ENCODE results near the gene SLC4A1AP.
A peak's percentile ranks its signal among the peaks of the same experiment; 100 is the strongest.

Gene SLC4A1AP

DNA sequence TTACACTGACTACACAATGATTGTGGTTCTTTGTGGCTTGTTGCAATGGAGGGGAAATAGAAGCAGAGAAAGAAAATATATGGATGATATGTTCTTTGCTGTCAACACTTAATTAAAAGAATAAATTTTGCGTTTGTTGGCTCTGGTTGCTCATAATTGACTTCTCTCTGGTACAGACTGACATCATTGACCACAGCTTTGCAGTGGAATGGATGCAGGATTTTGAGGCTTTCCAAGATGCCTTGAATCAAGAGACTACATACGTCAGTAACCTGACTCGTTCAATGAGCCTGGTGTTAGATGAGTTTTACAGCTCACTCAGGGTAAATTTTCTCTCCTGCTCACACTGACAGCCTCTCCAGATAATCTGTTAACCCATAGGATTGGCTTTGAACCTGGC, 25.0 kb upstream of the SLC4A1AP start:
- H3K27ac Mint-ChIP-seq: no peak overlapping the region
- ATAC-seq: no peak
- H3K9me3 Mint-ChIP-seq: no peaks in the 10 kb centered on the region

DNA sequence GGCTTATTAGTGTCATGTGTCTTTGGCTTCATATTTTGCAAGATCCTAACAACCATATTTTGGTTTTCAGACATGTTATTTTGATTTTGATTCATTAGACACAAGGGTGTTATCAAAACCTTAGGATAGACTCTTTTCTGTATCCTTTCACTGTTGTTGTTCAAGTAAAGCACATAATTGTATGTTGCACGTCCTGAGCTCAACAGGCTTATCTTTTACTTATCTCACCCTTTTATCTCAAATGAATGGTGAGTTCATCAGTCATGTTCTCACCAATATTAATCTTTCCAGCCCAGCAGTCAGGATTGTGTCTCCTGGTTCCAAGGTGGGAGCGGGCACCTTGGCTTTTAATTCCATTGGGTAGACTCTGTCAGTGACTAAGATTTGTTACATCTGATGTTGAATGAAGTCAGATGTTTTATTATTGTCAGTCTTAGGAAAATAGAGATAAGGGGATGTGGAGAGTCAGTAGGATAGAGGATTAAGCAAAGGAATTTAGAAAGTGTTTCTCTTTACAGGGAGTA, 22.9 kb upstream of the SLC4A1AP start:
- peaks cover 56% of the 10 kb centered on the region for H3K36me3 Mint-ChIP-seq
- no peaks in the 10 kb centered on the region for H3K27me3 Mint-ChIP-seq
- no peak overlapping the region for H3K4me3 Mint-ChIP-seq
- H3K27ac Mint-ChIP-seq: no peak overlapping the region
- H3K4me1 Mint-ChIP-seq: no peaks in the 10 kb centered on the region
- H3K9me3 Mint-ChIP-seq: no peaks in the 10 kb centered on the region
- ATAC-seq: no peak

More for the DNA sequence above, 25.0 kb upstream of the SLC4A1AP start:
- no peak overlapping the region for H3K4me3 Mint-ChIP-seq
- peaks cover 64% of the 10 kb centered on the region for H3K36me3 Mint-ChIP-seq
- H3K4me1 Mint-ChIP-seq: no peaks in the 10 kb centered on the region
- H3K27me3 Mint-ChIP-seq: no peaks in the 10 kb centered on the region

GRCh38 chr2:27645197-27645596, 18.5 kb upstream of the SLC4A1AP start:
- Mint-ChIP-seq H3K9me3 (no peaks in the 10 kb centered on the region), H3K4me3 (no peak overlapping the region), H3K27ac (no peak overlapping the region), H3K36me3 (peaks cover 58% of the 10 kb centered on the region), H3K27me3 (no peaks in the 10 kb centered on the region), H3K4me1 (no peaks in the 10 kb centered on the region)
- ATAC-seq: no peak

- Mint-ChIP-seq H3K36me3 (peaks cover 43% of the 10 kb centered on the region), H3K9me3 (no peaks in the 10 kb centered on the region), H3K4me1 (no peaks in the 10 kb centered on the region), H3K4me3 (no peak overlapping the region), H3K27ac (no peak overlapping the region), H3K27me3 (no peaks in the 10 kb centered on the region)
- no peak for ATAC-seq
Measured at GRCh38 chr2:27647289-27647688, 16.4 kb upstream of the SLC4A1AP start.

GRCh38 chr2:27647737-27648136, 16.0 kb upstream of the SLC4A1AP start:
- no peak for ATAC-seq

DNA sequence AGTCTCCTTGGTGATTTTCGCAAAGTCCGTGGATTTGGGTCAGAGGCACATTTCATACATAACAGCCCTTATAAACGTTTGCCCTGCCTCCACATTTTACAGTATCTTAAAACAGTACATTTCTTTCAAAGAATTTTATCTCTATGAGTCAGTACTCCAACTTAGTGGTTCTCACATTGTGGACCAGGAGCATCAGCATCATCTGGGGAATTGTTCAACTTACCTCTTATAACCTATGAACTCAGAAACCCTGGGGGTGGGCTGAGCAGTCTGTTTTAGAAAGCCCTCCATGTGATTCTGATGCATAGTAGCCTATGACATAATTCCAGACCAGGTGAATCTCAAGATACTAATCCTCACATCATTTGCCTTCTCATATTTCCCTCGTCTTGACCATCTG, 12.6 kb upstream of the SLC4A1AP start:
- no peak for ATAC-seq
- Mint-ChIP-seq H3K27ac (no peak overlapping the region), H3K36me3 (peaks cover 58% of the 10 kb centered on the region), H3K27me3 (no peaks in the 10 kb centered on the region), H3K4me1 (peaks cover 10% of the 10 kb centered on the region), H3K9me3 (no peaks in the 10 kb centered on the region), H3K4me3 (no peak overlapping the region)

More at GRCh38 chr2:27647737-27648136, 16.0 kb upstream of the SLC4A1AP start:
- Mint-ChIP-seq H3K36me3 (peaks cover 43% of the 10 kb centered on the region), H3K4me1 (no peaks in the 10 kb centered on the region), H3K9me3 (no peaks in the 10 kb centered on the region), H3K27ac (no peak overlapping the region), H3K27me3 (no peaks in the 10 kb centered on the region), H3K4me3 (no peak overlapping the region)

DNA sequence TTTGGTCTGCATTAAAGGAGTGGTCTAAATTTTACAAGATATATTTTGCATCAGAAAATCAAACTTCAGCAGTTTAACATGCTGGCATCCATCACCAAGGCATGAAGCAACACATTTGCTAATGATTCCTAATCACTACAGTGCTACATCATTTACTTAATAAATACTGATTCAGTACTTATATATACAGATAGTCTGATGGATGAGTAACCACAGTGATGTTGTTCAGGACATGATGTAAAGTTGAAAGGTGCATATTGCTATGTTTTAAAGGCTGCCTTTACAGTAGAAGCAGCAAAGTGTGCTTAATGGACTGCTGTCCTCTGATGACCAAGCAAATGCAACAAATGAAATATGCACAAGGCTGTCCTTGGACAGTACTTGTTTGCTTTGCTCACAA, 11.3 kb upstream of the SLC4A1AP start:
- Mint-ChIP-seq H3K4me3 (no peak overlapping the region), H3K4me1 (peaks cover 10% of the 10 kb centered on the region), H3K9me3 (no peaks in the 10 kb centered on the region), H3K36me3 (peaks cover 63% of the 10 kb centered on the region), H3K27ac (no peak overlapping the region), H3K27me3 (no peaks in the 10 kb centered on the region)
- no peak for ATAC-seq

GRCh38 chr2:27652790-27653189, 10.9 kb upstream of the SLC4A1AP start:
- Mint-ChIP-seq H3K9me3 (no peaks in the 10 kb centered on the region), H3K27me3 (no peaks in the 10 kb centered on the region), H3K27ac (no peak overlapping the region), H3K4me1 (peaks cover 10% of the 10 kb centered on the region), H3K4me3 (no peak overlapping the region), H3K36me3 (peaks cover 58% of the 10 kb centered on the region)
- ATAC-seq: no peak

GRCh38 chr2:27653397-27653796, 10.3 kb upstream of the SLC4A1AP start:
- ATAC-seq: no peak

DNA sequence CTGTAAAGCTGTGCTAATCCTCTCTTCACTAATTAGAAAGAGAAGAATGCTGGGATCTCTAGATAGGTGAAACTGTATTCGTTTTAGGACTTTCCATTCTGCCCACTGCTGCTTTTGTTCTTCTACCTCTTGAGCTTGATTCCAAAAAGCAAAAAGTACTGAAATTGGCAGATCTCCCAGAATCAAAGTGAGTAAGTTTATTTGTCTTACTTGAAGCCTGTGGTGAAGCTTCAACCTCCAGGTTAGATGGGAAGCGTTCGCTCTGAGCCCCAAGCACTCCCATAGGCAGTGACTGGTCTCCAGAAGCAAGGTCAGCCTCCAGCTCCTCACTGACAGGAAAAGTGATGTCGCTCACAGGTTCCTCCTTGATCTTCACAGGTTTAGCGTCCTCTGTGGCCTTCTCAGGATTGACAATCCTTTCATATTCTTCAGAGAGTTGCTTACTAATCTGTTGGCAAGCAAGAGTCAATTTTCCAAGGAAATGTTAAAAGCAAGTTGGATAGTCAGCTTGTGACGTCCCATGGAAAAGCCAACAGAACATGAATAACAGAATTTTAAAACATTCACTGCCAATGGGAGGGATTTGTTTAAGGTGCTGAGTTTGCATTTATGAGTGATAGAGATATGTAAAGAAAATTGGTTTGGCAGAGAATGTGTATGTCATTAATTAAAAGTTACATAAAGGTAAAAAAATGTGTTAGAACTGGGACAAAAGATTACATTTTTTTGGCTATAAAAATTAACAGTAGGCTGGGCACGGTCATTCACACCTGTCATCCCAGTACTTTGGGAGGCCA, 8.3 kb upstream of the SLC4A1AP start:
- Mint-ChIP-seq H3K9me3 (no peaks in the 10 kb centered on the region), H3K4me3 (no peak overlapping the region), H3K27ac (no peak overlapping the region), H3K36me3 (peaks cover 52% of the 10 kb centered on the region), H3K4me1 (peaks cover 19% of the 10 kb centered on the region), H3K27me3 (no peaks in the 10 kb centered on the region)
- no peak for ATAC-seq

More at GRCh38 chr2:27653397-27653796, 10.3 kb upstream of the SLC4A1AP start:
- Mint-ChIP-seq H3K9me3 (no peaks in the 10 kb centered on the region), H3K36me3 (peaks cover 53% of the 10 kb centered on the region), H3K27me3 (no peaks in the 10 kb centered on the region), H3K27ac (no peak overlapping the region), H3K4me1 (peaks cover 10% of the 10 kb centered on the region), H3K4me3 (no peak overlapping the region)

DNA sequence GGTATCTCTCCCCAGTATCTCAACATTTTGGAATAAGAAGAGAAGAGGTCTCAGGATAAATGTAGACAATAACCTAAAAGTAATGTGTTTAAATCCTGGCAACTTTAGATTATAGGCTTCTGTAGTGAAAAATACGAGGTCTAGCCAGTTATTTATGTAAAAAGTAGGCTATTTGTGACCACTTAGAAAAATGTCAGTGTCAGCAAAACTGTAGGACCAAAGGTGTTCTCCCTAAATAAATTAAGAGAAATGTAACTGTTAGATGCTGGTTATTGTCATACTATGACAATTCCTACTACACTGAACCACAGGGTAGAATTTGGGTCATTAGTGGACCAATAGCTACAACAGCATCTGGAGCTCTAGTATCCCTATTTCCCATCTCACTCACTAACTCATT, 2.3 kb upstream of the SLC4A1AP start:
- H3K27me3 Mint-ChIP-seq: no peaks in the 10 kb centered on the region
- no peak for ATAC-seq
- no peaks in the 10 kb centered on the region for H3K9me3 Mint-ChIP-seq
- H3K4me3 Mint-ChIP-seq: no peak overlapping the region
- peaks cover 34% of the 10 kb centered on the region for H3K36me3 Mint-ChIP-seq
- peaks cover 55% of the 10 kb centered on the region for H3K4me1 Mint-ChIP-seq
- H3K27ac Mint-ChIP-seq: no peak overlapping the region

DNA sequence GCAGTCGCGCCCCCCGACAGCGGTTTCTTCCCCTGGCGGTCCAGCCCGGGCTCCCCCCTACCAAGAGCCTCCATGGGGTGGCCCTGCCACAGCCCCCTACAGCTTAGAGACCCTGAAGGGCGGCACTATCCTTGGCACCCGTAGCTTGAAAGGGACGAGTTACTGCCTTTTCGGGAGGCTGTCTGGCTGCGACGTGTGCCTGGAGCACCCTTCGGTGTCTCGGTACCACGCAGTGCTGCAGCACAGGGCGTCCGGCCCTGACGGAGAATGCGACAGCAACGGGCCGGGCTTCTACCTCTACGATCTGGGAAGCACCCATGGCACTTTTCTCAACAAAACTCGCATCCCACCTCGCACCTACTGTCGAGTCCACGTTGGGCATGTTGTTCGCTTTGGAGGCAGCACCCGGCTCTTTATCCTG, 475 bp downstream of the SLC4A1AP start:
- no peak for ATAC-seq
- no peaks in the 10 kb centered on the region for H3K9me3 Mint-ChIP-seq
- peak overlapping the region; percentile 98 for H3K27ac Mint-ChIP-seq
- H3K36me3 Mint-ChIP-seq: peaks cover 37% of the 10 kb centered on the region
- peaks cover 63% of the 10 kb centered on the region for H3K4me1 Mint-ChIP-seq
- H3K4me3 Mint-ChIP-seq: peak overlapping the region; percentile 99
- no peaks in the 10 kb centered on the region for H3K27me3 Mint-ChIP-seq

DNA sequence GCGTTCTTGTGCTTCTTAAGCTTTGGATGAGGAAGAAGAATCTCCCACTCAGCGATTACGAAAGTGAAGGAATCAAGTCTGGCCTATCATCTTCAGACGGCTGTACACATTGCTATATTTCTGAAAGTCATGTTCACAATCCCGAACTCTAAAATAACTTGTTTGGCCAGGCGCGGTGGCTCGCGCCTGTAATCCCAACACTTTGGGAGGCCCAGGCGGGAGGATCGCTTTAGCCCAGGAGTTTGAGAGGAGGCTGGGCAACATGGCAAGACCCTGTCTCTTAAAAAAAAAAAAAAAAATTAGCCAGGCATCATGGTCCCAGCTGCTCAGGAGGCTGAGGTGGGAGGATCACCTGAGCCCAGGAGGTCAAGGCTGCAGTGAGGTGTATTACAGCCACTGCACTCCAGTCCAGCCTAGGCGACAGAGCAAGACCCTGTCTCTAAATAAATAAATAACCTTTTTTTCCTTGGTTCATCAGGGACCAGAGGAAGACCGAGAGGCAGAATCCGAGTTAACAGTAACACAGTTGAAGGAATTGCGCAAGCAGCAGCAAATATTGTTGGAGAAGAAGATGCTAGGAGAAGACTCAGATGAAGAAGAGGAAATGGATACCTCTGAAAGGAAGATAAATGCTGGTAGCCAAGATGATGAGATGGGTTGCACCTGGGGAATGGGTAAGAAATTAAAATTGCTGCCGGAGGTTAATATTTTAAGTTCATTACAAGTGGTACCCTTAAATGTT, 1.1 kb downstream of the SLC4A1AP start:
- no peak for ATAC-seq
- Mint-ChIP-seq H3K9me3 (no peaks in the 10 kb centered on the region), H3K4me3 (peak overlapping the region; percentile 99), H3K27me3 (no peaks in the 10 kb centered on the region), H3K36me3 (peaks cover 34% of the 10 kb centered on the region), H3K4me1 (peaks cover 56% of the 10 kb centered on the region), H3K27ac (peak overlapping the region; percentile 98)

GRCh38 chr2:27667446-27667845, 3.8 kb downstream of the SLC4A1AP start:
- H3K27ac Mint-ChIP-seq: no peak overlapping the region

DNA sequence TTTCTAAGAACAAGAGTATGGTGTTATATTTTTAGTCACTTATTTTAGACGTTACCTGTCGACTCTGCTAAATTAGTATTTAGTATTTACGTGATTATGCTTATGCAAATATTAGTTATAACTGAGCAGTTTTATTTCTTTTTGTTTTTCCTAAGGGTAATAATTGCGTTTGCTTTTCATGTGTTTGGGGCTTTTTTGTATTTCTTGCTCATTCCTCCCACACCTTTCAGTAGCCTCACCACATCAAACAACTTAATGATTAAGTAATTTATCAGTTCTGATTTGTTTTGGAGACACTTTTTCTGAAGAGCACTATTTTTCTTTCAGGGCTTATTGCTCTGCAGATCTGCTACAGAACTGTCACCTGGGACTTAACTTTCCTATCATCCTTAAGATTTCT, 7.5 kb downstream of the SLC4A1AP start:
- peaks cover 56% of the 10 kb centered on the region for H3K36me3 Mint-ChIP-seq
- no peak for ATAC-seq
- H3K4me1 Mint-ChIP-seq: peaks cover 23% of the 10 kb centered on the region
- H3K4me3 Mint-ChIP-seq: no peak overlapping the region
- no peaks in the 10 kb centered on the region for H3K27me3 Mint-ChIP-seq
- no peak overlapping the region for H3K27ac Mint-ChIP-seq
- H3K9me3 Mint-ChIP-seq: no peaks in the 10 kb centered on the region

More at GRCh38 chr2:27667446-27667845, 3.8 kb downstream of the SLC4A1AP start:
- no peaks in the 10 kb centered on the region for H3K27me3 Mint-ChIP-seq
- no peak overlapping the region for H3K4me3 Mint-ChIP-seq
- peaks cover 32% of the 10 kb centered on the region for H3K36me3 Mint-ChIP-seq
- no peaks in the 10 kb centered on the region for H3K9me3 Mint-ChIP-seq
- H3K4me1 Mint-ChIP-seq: peaks cover 51% of the 10 kb centered on the region
- no peak for ATAC-seq

Data from stimulated activated memory B cell treated with anti-CD40 and anti-IgM and Interleukin-4, amounts not matched to agents 10 μg/mL and 1 μg/mL and 100 μg/mL, for 72 hours (primary cell).